Activated naive CD4-positive, alpha-beta T cell treated with Interleukin-2 at 50 U/mL for 16 hours (primary cell): ENCODE results near the gene DLGAP4.

Source experiments
- DNase-seq: peaks from one replicate; pipeline ENCODE4 v3.0.0-alpha.2; 2020

The DLGAP4 gene, protein sequence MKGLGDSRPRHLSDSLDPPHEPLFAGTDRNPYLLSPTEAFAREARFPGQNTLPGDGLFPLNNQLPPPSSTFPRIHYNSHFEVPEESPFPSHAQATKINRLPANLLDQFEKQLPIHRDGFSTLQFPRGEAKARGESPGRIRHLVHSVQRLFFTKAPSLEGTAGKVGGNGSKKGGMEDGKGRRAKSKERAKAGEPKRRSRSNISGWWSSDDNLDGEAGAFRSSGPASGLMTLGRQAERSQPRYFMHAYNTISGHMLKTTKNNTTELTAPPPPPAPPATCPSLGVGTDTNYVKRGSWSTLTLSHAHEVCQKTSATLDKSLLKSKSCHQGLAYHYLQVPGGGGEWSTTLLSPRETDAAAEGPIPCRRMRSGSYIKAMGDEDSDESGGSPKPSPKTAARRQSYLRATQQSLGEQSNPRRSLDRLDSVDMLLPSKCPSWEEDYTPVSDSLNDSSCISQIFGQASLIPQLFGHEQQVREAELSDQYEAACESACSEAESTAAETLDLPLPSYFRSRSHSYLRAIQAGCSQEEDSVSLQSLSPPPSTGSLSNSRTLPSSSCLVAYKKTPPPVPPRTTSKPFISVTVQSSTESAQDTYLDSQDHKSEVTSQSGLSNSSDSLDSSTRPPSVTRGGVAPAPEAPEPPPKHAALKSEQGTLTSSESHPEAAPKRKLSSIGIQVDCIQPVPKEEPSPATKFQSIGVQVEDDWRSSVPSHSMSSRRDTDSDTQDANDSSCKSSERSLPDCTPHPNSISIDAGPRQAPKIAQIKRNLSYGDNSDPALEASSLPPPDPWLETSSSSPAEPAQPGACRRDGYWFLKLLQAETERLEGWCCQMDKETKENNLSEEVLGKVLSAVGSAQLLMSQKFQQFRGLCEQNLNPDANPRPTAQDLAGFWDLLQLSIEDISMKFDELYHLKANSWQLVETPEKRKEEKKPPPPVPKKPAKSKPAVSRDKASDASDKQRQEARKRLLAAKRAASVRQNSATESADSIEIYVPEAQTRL

DNA sequence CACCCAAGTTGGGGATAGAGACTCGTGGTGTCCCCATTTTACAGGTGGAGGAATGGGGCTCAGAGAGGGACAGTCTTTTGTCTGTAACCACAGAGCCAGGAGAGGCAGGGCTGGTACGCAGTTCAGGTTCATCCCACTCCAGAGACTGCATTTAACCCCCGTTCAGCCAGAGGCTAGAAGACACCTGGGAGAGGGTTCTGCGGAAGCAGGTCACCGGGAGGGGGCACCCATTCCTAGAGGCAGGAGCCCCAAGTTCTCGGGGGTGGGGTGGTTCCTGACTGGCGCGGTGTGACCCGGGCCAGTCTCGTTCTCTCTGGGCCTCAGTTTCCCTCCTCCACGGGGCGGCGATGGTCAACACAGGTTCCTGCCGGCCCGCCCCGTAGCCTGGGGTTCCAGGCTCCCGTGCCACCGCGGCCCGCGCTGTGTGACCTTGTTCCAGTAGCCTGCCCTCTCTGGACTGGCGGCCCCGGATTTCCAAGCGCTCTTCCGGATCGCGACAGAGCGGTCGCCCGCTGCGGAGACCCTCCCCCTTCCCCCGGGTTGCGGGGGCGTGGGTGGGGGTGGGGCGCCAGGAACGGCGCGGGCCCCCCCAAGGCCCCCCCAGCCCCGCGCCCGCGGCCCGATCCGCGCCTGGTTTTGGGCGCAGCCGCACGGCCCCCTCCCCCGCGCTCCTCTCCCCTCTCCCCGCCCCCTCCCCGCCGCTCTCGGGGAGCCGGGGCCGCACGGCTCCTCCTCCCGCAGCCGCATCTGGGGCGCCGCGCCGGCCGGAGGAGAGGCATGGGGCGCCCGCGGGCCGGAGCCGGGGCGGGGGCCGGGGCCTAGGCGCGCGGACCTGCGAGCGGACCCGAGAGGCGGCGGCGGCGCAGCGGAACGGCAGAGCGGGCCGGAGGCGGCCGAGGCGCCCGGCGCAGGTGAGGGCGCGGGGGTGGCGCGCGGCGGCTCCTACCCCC, at the start of gene DLGAP4:
Gene DLGAP4, plus strand, starts transcription at position 738 of the 950 bp plus-strand sequence. CDS start 125,379 bp downstream, outside the sequence.
- DNase-seq = no peak

GRCh38 chr20:36259177-36260061, 46.7 kb upstream of the DLGAP4 start:
- no peak for DNase-seq

GRCh38 chr20:36260316-36260715, 45.8 kb upstream of the DLGAP4 start:
- DNase-seq = no peak

GRCh38 chr20:36261389-36262105, 44.6 kb upstream of the DLGAP4 start:
- DNase-seq = no peak

DNA sequence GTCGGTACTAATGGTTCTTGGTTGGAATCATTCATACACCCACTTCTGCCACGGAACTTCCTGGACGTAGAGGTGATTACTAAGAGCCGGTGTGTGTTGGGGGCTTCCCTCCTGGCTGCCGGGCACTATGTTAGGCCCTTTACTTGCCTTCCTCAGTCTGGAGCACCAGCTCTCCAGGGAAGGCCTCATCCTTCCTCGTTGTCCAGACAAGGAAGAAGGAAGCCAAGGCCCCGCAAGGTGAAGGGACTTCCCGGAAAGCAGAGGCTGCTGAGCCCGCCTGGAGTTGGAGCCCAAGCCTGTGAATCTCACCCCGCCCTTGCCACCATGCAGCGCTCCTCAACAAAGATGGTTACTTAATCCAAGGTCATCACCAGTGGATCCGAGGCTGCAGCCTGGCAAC, 43.7 kb upstream of the DLGAP4 start:
- no peak for DNase-seq

DNA sequence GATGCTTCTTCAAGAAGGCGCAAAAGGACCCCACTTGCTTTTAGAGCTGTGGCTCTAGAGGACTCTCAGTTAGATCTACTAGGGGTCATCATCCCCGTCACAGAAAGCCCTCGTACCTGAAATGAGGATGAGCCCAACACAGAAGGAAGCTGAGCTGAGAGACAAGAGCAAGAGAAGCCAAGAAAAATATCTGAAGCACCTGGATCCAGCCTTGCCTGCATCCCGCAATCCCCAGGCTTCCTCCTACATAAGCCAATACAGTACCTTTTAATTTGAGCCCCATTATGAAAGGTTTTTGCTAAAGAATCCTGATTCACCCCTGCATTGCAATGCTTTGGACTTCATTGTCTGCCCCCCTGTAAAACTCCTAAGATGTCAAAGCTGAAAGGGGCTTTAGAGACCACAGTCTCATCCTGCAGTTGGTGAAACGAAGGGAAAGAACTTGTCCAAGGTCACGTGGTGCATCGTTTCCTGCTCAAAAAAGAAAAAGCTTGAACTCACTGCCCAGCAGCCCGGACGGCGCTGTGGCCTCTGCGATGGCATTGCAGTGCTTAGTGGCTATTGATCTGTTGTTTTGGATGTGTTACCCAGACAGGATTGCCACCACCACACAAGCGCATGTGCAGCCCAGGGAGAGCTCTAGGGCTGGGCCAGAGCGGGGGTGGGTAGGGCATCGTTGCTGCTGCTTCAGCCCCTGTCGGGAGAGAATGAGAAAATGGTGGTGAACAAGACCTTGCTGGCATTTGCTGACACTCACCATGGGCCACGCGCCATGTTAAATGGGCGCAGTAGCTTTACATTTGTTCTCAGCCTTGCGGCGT, 41.5 kb upstream of the DLGAP4 start:
- no peak for DNase-seq

DNA sequence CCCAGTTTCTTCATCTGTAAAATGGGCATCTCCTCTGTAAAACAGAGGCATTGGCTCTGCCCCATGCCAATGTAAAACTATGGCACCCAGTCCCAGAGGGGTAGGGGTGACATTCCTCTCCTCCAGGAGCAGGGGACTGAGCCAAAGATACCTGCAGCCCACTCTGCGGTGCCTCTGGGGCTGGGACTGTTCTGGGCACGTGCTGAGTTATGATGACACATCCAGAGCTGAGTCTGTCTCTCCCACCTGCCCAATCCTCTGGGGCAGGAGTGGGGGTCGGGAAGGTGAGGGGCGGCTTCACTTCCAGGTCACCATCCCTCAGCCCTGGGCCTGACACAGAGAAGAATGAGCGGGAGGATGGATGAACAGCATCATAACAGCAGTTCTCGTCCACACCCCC, 40.0 kb upstream of the DLGAP4 start:
- no peak for DNase-seq

DNA sequence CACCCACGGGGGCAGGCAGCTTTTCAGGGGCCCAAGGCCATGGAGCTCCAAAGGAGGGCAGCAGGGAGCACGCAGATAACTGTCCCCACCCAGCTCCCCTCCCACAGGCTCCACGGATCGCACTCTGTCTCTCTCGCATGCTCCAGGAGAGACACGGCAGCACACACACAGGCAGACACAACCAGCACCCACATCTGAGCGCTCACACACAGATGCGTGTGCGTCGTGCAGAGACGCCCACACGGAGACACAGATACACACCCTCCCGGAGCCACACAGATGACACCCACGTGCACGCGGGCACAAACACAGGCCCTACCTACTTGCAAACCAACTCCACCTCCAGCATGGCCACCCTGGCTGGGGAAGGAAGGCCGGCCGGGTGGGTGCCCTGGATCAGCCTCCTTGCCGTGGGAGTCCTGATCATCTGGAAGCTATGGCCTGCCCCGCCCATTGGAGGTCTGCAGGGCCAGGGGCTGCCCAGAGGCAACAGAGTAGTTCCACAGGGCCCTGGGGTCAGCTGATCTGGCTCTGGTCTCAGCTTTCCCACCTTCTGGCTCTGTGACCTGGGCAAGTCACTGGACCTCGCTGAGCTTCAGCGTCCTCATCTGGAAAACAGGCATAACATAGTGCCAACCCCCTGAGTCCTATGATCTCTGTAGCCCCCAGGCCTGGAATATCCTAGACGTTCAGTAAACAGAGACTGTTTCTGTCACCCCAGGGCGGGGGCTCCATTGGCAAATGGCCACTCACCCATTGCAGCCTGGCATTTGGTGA, 38.3 kb upstream of the DLGAP4 start:
- no peak for DNase-seq

- no peak for DNase-seq
Measured at GRCh38 chr20:36268440-36269342, 37.4 kb upstream of the DLGAP4 start.

- DNase-seq = no peak
Measured at GRCh38 chr20:36269507-36269906, 36.6 kb upstream of the DLGAP4 start.

- DNase-seq = no peak
Measured at GRCh38 chr20:36270744-36271638, 35.1 kb upstream of the DLGAP4 start.

DNA sequence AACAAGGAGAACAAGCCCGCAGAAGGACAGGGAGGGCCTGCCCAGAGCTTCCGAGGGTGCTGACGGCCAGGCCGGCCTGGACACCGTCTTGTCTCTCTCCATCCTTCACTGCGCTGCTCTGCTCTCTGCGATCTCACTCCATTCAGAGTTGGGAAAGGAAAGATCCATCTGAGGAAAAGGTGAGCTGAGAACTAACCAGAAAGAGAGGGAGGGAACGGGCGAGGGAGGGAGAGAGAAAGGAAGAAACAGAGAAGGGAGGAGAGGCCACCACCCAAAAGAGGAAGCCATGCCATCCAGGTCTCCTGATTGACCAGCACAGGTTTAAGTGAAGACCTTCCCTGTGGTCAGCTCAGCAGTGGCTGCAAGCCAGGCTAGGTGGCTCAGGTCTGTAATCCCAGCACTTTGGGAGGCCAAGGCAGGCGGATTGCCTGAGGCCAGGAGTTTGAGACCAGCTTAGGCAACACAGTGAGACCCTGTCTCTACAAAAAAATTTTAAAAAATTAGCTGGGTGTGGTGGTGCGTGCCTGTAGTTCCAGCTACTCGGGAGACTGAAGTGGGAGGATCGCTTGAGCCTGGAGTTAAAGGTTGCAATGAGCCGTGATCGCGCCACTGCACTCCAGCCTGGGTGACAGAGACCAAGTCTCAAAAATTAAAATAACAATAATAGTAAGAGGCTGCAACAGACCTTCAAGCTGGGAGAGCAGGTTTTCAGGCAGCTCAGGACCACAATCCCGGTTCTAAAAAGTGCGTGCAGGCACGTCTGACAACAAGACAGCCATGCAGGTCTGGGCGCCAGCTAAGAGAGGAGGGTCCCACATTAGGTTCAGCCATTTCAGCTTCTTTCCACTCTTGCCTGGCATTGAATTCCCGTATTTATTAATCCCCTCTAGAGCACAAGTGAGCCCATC, 34.2 kb upstream of the DLGAP4 start:
- no peak for DNase-seq

GRCh38 chr20:36272547-36273220, 33.5 kb upstream of the DLGAP4 start:
- DNase-seq = no peak

GRCh38 chr20:36273414-36274180, 32.5 kb upstream of the DLGAP4 start:
- DNase-seq = peak; percentile 12
